Activated T-cell treated with anti-CD3 and anti-CD28 coated beads, Interleukin-2, amount 50 U/mL, for 48 hours (primary cell): ENCODE measurements around the gene ETV6.
A peak's percentile ranks its signal among the peaks of the same experiment; 100 is the strongest.

Experiments used
- DNase-seq, 2 experiments: peaks; one replicate each; pipeline ENCODE4 v3.0.0-alpha.2; 2020

The ETV6 gene

GRCh38 chr12:11722578-11723138 lies 73.2 kb downstream of the ETV6 start:
- DNase-seq: no peak

- DNase-seq: no peak
Measured at GRCh38 chr12:11723993-11724392, 74.5 kb downstream of the ETV6 start.

- DNase-seq: no peak
Measured at GRCh38 chr12:11724888-11725311, 75.4 kb downstream of the ETV6 start.

- no peak for DNase-seq
Measured at GRCh38 chr12:11725686-11726085, 76.2 kb downstream of the ETV6 start.

GRCh38 chr12:11726659-11727058 lies 77.2 kb downstream of the ETV6 start:
- no peak for DNase-seq

- peak; percentile 72 to 78 for DNase-seq
Measured at GRCh38 chr12:11727133-11727664, 77.7 kb downstream of the ETV6 start.

GRCh38 chr12:11728154-11728755 lies 78.8 kb downstream of the ETV6 start:
- no peak for DNase-seq

GRCh38 chr12:11729008-11729407 lies 79.5 kb downstream of the ETV6 start:
- no peak for DNase-seq

GRCh38 chr12:11729439-11730150 lies 80.1 kb downstream of the ETV6 start:
- DNase-seq: no peak

- peak in 1 of 2 experiments; percentile 28 for DNase-seq
Measured at GRCh38 chr12:11730299-11731041, 81.0 kb downstream of the ETV6 start.

- DNase-seq: no peak
Measured at GRCh38 chr12:11731042-11731357, 81.5 kb downstream of the ETV6 start.

GRCh38 chr12:11731455-11731854 lies 82.0 kb downstream of the ETV6 start:
- no peak for DNase-seq

- no peak for DNase-seq
Measured at GRCh38 chr12:11732023-11732422, 82.5 kb downstream of the ETV6 start.

GRCh38 chr12:11732715-11733114 lies 83.2 kb downstream of the ETV6 start:
- DNase-seq: no peak

- DNase-seq: no peak
Measured at GRCh38 chr12:11734580-11735180, 85.2 kb downstream of the ETV6 start.

- no peak for DNase-seq
Measured at GRCh38 chr12:11738450-11738849, 89.0 kb downstream of the ETV6 start.

- DNase-seq: no peak
Measured at GRCh38 chr12:11739980-11740577, 90.6 kb downstream of the ETV6 start.

- no peak for DNase-seq
Measured at GRCh38 chr12:11741434-11742092, 92.1 kb downstream of the ETV6 start.

- DNase-seq: no peak
Measured at GRCh38 chr12:11743423-11744409, 94.2 kb downstream of the ETV6 start.

GRCh38 chr12:11744410-11744801 lies 94.9 kb downstream of the ETV6 start:
- DNase-seq: no peak

GRCh38 chr12:11745113-11745512 lies 95.6 kb downstream of the ETV6 start:
- DNase-seq: no peak
